ENCODE measurements around the gene EGR4.

EGR4 gene

DNA sequence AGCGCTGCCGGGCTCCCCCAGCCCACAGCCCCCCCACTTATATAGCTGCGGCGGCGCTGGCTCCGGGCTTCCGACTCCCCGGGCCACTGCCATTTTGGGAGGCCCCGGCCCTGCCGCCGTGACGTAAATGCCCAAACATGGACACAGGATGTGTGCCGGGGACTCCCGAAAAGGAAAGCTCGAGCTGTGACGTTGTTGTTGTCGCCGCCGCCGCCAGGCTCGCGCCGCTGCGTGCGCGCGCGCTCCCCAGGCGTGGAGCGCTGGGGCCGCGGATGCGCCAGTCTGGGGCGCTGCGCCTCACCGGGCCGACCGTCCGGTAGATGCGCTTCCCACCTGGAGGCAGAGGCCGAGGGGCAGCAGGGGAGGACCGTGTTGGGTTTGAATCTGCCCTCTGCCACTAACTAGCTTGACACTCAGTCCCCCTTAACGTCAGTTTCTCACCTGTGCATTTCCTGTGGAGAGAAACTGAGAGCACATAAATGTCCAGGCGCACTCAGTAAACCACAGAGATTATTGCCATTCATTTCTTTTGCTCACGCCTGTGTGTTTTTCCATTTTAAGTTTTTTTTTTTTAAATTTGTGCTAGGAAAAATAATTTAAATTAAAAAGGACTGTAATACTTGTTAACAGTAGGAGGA, at the start of gene EGR4:
Gene EGR4 (minus strand): TSS at position 15 of the 638 bp plus-strand sequence. CDS start 231 bp downstream, outside the sequence.
- H3K4me3 ChIP-seq (replicated peaks; ENCODE audit: low read depth, low read length) = peak within 1 kb of the TSS; percentile 45
- peak; percentile 71 for DNase-seq (ENCODE audit: low read depth)
- TF ChIP-seq, protein P1, sequence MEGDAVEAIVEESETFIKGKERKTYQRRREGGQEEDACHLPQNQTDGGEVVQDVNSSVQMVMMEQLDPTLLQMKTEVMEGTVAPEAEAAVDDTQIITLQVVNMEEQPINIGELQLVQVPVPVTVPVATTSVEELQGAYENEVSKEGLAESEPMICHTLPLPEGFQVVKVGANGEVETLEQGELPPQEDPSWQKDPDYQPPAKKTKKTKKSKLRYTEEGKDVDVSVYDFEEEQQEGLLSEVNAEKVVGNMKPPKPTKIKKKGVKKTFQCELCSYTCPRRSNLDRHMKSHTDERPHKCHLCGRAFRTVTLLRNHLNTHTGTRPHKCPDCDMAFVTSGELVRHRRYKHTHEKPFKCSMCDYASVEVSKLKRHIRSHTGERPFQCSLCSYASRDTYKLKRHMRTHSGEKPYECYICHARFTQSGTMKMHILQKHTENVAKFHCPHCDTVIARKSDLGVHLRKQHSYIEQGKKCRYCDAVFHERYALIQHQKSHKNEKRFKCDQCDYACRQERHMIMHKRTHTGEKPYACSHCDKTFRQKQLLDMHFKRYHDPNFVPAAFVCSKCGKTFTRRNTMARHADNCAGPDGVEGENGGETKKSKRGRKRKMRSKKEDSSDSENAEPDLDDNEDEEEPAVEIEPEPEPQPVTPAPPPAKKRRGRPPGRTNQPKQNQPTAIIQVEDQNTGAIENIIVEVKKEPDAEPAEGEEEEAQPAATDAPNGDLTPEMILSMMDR (IDR thresholded peaks at IDR 0.05; ENCODE audit: low read length, missing control alignments) = no peak

DNA sequence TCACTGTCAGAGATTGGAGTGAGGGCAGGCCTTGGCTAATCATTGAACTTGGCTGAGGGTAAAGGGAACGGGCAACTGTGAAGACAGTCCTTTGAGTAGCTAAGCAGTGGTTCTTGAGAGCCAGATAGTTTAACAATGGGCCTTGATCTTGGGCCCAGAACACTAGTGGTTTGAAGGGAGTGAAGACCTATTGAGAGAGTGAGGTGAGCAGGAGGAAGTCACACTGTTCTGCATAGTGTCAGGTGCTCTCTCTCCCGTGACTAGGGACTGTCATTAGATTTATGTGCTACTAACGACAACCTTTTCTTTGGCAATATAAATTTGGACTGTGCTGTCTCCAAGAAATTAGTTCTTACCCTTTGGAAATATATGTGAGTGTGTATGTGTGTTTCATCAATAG, 47.7 kb upstream of the EGR4 start:
- no peak overlapping the region for H3K4me3 ChIP-seq (replicated peaks; ENCODE audit: low read depth, low read length)
- no peak for DNase-seq (ENCODE audit: low read depth)
- TF ChIP-seq, protein P1 (IDR thresholded peaks at IDR 0.05; ENCODE audit: low read length, missing control alignments) = no peak

DNA sequence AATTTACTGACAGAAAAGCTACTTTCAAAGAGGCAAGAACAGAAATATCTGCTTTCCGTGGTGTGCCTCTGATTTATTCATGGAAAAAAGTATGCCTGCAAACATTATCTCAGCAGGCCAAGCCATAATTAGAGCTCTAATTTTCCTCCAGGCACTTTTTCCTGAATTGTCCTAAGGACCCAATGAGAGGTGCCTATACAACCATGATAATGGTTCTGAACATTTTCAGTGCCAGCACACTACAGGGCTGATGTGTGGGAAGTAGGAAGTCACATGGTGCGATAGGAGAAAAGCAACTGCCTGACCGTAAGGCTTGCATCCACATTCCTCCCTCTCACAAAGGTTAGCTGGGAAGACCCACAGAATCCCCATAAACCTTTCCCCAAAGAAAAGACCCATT, 45.9 kb upstream of the EGR4 start:
- TF ChIP-seq, protein P1 (IDR thresholded peaks at IDR 0.05; ENCODE audit: low read length, missing control alignments) = no peak
- no peak for DNase-seq (ENCODE audit: low read depth)
- no peak overlapping the region for H3K4me3 ChIP-seq (replicated peaks; ENCODE audit: low read depth, low read length)

DNA sequence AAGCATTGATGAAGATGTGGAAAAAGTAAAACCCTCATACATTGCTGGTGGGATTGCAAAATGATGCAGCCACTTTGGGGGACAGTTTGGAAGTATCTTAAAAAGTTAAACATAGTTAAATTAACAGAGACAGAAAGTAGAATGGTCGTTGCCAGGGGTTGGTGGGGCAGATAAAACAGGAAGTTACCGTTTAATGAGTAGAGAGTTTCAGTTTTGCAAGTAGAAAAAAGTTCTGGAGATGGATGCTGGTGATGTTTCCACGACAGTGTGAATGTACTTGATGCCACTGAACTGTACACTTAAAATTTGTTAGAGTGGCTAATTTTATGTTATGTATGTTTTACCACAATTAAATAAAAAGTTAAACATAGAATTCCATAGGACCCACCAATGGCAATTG, 44.5 kb upstream of the EGR4 start:
- H3K4me3 ChIP-seq (replicated peaks; ENCODE audit: low read depth, low read length) = no peak overlapping the region
- DNase-seq (ENCODE audit: low read depth) = no peak
- TF ChIP-seq, protein P1 (IDR thresholded peaks at IDR 0.05; ENCODE audit: low read length, missing control alignments) = no peak

DNA sequence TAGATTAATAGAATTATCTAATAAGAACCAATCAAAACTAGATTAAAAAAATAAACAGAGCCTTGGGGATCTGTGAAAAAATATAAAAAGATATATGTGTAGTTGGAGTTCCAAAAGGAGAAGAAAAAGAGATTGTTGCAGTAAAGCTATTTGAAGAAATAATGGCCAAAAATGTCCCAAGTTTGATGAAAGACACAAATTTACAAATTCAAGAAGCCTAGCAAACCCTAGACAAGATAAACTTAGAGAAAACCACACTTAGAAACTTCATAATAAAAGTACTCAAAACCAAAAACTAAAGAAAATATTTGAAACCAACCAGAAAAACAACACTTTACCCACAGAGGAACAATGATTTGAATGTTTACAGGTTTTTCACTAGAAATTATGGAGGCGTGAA, 41.3 kb upstream of the EGR4 start:
- H3K4me3 ChIP-seq (replicated peaks; ENCODE audit: low read depth, low read length) = no peak overlapping the region
- DNase-seq (ENCODE audit: low read depth) = no peak
- TF ChIP-seq, protein P1 (IDR thresholded peaks at IDR 0.05; ENCODE audit: low read length, missing control alignments) = no peak

DNA sequence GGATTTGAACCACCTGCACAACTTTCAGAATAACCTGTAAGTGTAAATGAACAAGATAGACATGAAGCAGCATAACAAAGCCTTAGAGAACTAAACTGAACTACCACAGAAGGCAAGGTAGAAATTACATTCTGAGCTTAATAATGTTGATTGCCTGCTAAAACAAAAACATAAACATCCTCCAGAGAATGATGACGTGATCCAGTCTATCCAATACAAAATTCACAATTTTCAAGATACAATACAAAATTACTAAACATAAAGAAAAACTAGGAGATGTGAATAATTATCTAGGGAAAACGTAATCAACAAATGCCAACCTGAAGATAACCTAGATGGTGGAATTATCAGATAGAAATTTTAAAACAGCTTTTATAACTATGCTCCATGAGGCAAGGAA, 40.7 kb upstream of the EGR4 start:
- DNase-seq (ENCODE audit: low read depth) = no peak
- H3K4me3 ChIP-seq (replicated peaks; ENCODE audit: low read depth, low read length) = no peak overlapping the region
- TF ChIP-seq, protein P1 (IDR thresholded peaks at IDR 0.05; ENCODE audit: low read length, missing control alignments) = no peak

DNA sequence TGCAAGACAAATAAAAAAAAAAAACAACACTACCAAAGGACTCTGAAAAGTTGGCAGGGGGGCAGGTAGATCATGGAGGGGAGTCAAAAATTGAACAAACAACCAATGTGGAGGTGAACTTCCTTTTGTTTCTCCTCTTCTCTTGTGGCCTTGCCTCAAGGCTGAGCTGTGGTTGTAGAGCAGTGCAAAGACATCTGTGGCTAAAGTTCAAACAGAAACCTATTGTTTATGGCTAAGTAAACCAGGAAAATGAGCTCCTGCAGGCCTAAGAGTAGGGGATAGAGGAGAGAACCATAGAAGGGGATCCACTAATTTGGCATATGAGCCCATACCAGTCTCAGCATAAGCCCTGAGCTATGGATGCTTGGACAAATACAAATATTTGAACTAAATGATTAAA, 40.2 kb upstream of the EGR4 start:
- H3K4me3 ChIP-seq (replicated peaks; ENCODE audit: low read depth, low read length) = no peak overlapping the region
- no peak for DNase-seq (ENCODE audit: low read depth)
- TF ChIP-seq, protein P1 (IDR thresholded peaks at IDR 0.05; ENCODE audit: low read length, missing control alignments) = no peak
